Ascending aorta (tissue), 2 donors: ENCODE results near the gene HAGH. TPM values are rescaled to one million over a fixed set of nuclear protein-coding genes. Genes with fewer than 3 reads are reported as not detected.
A peak's percentile ranks its signal among the peaks of the same experiment; 100 is the strongest.

ENCODE experiments used
- DNase-seq, 2 donors: peaks; one replicate each; pipeline ENCODE4 v3.0.0-alpha.2; 2019; ENCODE audit warnings: low spot score in 2 of 2
- H3K27ac ChIP-seq, 2 donors: fragments of 200-600 bp; sonication (generic); one replicate each; pipeline ENCODE4 v1.5.1; 2016 to 2017; ENCODE audit warnings: mild to moderate bottlenecking in 1 of 2
- H3K27me3 ChIP-seq: fragments of 200-600 bp; sonication (generic); one replicate; pipeline ENCODE4 v1.5.1; 2017
- H3K36me3 ChIP-seq, 2 donors: fragments of 200-600 bp; sonication (generic); one replicate each; pipeline ENCODE4 v1.5.1; 2016
- H3K4me1 ChIP-seq, 2 donors: fragments of 200-600 bp; sonication (generic); one replicate each; pipeline ENCODE4 v1.5.1; 2016 to 2017; ENCODE audit warnings: mild to moderate bottlenecking in 1 of 2
- H3K4me3 ChIP-seq, 2 donors: fragments of 200-600 bp; sonication (generic); one replicate each; pipeline ENCODE4 v1.5.1; 2016 to 2017; ENCODE audit warnings: mild to moderate bottlenecking in 1 of 2
- H3K9me3 ChIP-seq, 2 donors: fragments of 200-600 bp; sonication (generic); one replicate each; pipeline ENCODE4 v1.5.1; 2016
- intact Hi-C: fragments of 100-400 bp; cut with DNase I; formaldehyde crosslinking; loops from one replicate; pipeline ENCODE4 v1.15.1; 2023
- total RNA-seq: library from RNA; depleted of rRNA; stranded (reverse); fragments of >200 nt; gene quantifications from one replicate; pipeline ENCODE4 v1.1.0, GENCODE V29; 2016
- TF ChIP-seq, protein P1 (sequence below), 3 experiments: fragments of 200-600 bp in 2 of 3; fragments of 450-650 bp in 1 of 3; sonication (generic) in 2 of 3; IDR thresholded peaks; one replicate each; pipeline ENCODE4 v1.5.1; 2016 to 2019; ENCODE audit warnings: antibody characterized with exemption in 3 of 3, mild to moderate bottlenecking in 1 of 3, moderate library complexity in 1 of 3

HAGH gene
- total RNA-seq, 1 donor from 2014 or later = 177 TPM

DNA sequence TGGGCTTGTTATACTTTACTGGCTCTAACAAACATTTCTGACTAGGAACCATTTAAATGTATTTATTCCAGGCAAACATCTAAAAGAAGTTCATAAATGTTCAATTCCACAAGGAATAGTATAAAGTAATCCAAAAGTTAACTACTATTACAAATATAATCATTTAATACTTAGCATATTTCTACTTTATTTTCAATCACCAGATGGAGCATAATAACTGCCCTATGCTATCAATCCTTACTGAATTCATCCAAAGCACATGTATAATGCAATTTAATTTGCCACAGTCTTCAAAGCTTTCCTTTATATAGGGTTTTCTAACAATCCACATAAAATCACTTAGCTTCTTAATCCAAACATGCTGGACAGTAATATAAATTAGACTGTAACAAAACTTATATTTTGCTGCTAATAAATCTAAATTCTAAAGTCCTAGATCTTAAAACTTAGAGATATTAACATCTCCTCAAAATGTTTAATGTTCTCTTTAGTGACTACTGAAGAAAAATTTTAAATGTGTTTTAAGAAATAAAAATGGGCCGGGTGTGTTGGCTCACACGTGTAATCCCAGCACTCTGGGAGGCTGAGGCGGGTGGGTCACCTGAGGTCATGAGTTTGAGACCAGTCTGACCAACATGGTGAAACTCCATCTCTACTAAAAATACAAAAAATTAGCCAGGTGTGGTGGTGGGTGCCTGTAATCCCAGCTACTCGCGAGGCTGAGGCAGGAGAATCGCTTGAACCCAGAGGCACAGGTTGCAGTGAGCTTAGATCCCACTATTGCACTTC lies 39.5 kb upstream of the HAGH start:
- H3K9me3 ChIP-seq = no peaks in the 10 kb centered on the region
- H3K27ac ChIP-seq = no peak overlapping the region
- DNase-seq = no peak
- no peaks in the 10 kb centered on the region for H3K4me1 ChIP-seq
- no peaks in the 10 kb centered on the region for H3K36me3 ChIP-seq
- no peak overlapping the region for H3K4me3 ChIP-seq
- intact Hi-C loops = loop anchor here (2.0 to 10.0 kb wide), 2 partner anchors 63 to 289 kb away; partner anchors contain the start of gene TRAF7
- TF ChIP-seq, protein P1, sequence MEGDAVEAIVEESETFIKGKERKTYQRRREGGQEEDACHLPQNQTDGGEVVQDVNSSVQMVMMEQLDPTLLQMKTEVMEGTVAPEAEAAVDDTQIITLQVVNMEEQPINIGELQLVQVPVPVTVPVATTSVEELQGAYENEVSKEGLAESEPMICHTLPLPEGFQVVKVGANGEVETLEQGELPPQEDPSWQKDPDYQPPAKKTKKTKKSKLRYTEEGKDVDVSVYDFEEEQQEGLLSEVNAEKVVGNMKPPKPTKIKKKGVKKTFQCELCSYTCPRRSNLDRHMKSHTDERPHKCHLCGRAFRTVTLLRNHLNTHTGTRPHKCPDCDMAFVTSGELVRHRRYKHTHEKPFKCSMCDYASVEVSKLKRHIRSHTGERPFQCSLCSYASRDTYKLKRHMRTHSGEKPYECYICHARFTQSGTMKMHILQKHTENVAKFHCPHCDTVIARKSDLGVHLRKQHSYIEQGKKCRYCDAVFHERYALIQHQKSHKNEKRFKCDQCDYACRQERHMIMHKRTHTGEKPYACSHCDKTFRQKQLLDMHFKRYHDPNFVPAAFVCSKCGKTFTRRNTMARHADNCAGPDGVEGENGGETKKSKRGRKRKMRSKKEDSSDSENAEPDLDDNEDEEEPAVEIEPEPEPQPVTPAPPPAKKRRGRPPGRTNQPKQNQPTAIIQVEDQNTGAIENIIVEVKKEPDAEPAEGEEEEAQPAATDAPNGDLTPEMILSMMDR (IDR thresholded peaks at IDR 0.05) = no peak
- no peaks in the 10 kb centered on the region for H3K27me3 ChIP-seq

DNA sequence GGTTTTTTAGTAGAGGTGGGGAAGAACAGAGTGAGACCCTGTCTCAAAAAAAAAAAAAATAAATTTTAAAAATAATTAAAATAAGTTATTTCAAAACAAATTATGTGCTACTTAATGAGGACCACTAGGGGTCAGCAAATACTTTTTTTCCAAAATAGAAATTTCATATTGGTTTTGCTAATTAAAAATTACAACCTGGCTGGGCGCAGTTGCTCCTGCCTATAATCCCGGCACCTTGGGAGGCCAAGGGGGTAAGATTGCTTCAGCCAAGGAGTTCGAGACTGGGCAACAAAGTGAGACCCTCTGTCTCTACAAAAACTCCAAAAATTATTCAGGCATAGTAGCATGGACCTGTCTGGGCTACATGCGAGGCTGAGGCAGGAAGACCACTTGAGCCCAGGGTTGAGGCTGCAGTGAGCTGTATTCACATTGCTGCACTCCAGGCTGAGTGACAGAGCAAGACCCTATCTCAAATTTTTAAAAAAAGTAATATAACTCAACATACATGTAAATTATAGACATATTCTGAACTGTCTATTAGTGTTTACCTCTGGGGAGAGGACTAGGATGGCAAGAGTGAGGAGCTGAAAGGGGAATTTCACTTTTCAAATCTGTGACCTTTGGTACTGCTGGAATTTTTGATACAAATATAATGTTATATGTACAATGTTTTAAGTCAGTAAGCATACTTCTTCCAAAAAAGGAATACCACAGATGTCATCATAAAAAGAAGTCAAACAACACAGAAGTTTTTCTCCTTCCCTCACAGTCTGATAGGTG lies 37.2 kb upstream of the HAGH start:
- intact Hi-C loops = loop anchor here (2.0 to 10.0 kb wide), 2 partner anchors 65 to 291 kb away; partner anchors contain the start of gene TRAF7
- Histone ChIP-seq H3K27me3 (no peaks in the 10 kb centered on the region), H3K9me3 (no peaks in the 10 kb centered on the region), H3K36me3 (no peaks in the 10 kb centered on the region), H3K27ac (no peak overlapping the region), H3K4me1 (no peaks in the 10 kb centered on the region), H3K4me3 (no peak overlapping the region)
- TF ChIP-seq, protein P1 (IDR thresholded peaks at IDR 0.05) = peak; percentile 31 to 54 (median 39)
- DNase-seq = no peak

DNA sequence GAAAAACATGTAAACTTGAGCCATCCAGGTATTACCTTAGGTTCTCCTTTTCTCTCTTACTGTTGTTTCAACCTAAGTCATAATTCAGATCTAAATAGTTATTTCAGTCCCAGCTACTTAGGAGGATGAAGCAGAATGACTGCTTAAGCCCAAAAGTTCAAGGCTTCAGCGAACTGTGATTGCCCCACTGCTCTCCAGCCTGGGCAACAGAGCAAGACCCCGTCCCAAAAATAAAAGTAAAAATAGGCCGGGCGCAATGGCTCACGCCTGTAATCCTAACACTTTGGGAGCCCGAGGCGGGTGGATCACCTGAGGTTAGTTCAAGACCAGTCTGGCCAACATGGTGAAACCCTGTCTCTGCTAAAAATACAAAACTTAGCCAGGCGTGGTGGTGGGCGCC lies 35.8 kb upstream of the HAGH start:
- intact Hi-C loops = loop anchor here (10.0 kb wide), 1 partner anchor 292 kb away; the partner anchor contains the start of gene TRAF7
- Histone ChIP-seq H3K4me1 (no peaks in the 10 kb centered on the region), H3K27me3 (no peaks in the 10 kb centered on the region), H3K9me3 (no peaks in the 10 kb centered on the region), H3K36me3 (no peaks in the 10 kb centered on the region), H3K4me3 (no peak overlapping the region), H3K27ac (no peak overlapping the region)
- no peak for DNase-seq
- TF ChIP-seq, protein P1 (IDR thresholded peaks at IDR 0.05) = no peak

DNA sequence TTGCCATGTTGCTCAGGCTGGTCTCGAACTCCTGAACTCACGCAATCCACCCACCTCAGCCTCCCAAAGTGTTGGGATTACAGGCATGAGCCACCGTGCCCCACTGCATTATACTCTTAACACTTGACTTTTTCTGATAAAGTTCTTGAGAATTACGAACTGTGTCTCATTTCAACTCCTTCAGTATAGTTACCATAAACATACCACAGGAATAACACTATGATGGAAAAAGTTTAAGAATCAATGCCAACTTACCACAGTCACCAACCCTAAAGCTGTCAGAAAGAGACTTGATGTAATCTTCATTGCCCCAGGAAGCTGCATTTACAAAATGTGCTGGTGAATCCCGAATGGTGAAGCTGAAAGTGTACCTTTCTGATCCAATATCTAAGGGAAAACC lies 35.1 kb upstream of the HAGH start:
- TF ChIP-seq, protein P1 (IDR thresholded peaks at IDR 0.05) = no peak
- no peaks in the 10 kb centered on the region for H3K27me3 ChIP-seq
- no peaks in the 10 kb centered on the region for H3K36me3 ChIP-seq
- no peak for DNase-seq
- no peak overlapping the region for H3K27ac ChIP-seq
- H3K9me3 ChIP-seq = no peaks in the 10 kb centered on the region
- intact Hi-C loops = loop anchor here (10.0 kb wide), 1 partner anchor 293 kb away; the partner anchor contains the start of gene TRAF7
- no peak overlapping the region for H3K4me3 ChIP-seq
- no peaks in the 10 kb centered on the region for H3K4me1 ChIP-seq

DNA sequence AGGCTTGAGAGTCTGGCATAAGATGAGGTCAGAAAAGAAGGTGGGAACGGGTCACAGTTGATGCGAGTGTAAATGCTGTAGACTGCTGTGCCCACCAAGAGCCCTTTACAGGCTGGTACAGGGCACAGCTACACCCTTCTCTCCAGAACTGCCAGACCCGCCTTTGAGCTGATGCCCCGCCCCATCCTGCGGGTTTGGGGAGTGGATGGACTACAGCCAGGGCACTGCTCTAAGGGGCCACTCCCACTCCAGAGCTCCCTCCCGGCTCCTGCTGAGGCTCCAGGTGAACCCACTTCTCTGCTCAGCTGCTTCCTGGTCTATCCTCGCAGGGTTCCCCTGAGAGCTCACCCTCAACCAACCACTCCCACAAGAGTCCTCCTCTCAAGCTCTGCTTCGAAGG lies 33.0 kb upstream of the HAGH start:
- TF ChIP-seq, protein P1 (IDR thresholded peaks at IDR 0.05) = no peak
- H3K4me1 ChIP-seq = no peaks in the 10 kb centered on the region
- intact Hi-C loops = loop anchor here (10.0 kb wide), 1 partner anchor 295 kb away; the partner anchor contains the start of gene TRAF7
- DNase-seq = no peak
- H3K4me3 ChIP-seq = no peak overlapping the region
- H3K27ac ChIP-seq = no peak overlapping the region
- no peaks in the 10 kb centered on the region for H3K27me3 ChIP-seq
- no peaks in the 10 kb centered on the region for H3K36me3 ChIP-seq
- no peaks in the 10 kb centered on the region for H3K9me3 ChIP-seq
